Measurements from ENCODE around the gene LIME1. TPM values are rescaled to one million over a fixed set of nuclear protein-coding genes. Genes with fewer than 3 reads are reported as not detected.

LIME1 gene
- total RNA-seq, 1 experiment from 2014 or later: 27.4 TPM

GRCh38 chr20:63690898-63691710, 45.4 kb upstream of the LIME1 start:
- peak overlapping the region; percentile 59; the same call in 1 of the 2 replicates for H3K27ac ChIP-seq (ENCODE audit: low read depth, low read length)
- H3K4me3 ChIP-seq (replicated peaks in 1 of 2; ENCODE audit: low read depth in 1 of 2, low read length in 2 of 2): no peak overlapping the region
- H3K79me2 ChIP-seq (ENCODE audit: insufficient read depth, low read length): no peaks in the 10 kb centered on the region; the same call in 1 of the 2 replicates
- no peaks in the 10 kb centered on the region for H3K27me3 ChIP-seq (ENCODE audit: insufficient read depth, low read length)
- no peak overlapping the region for H3K4me2 ChIP-seq (ENCODE audit: low read length)
- ChIA-PET CTCF (no interaction called here), POLR2A (interaction anchor here (1.8 kb wide), 1 partner anchor 9 kb away, joined by 7 read pairs; no protein-coding TSS in a partner anchor), RAD21 (ENCODE audit: low non-redundant PET in 1 of 2, low total read pairs in 2 of 2, uncharacterized antibody in 2 of 2, unreplicated experiment in 2 of 2) (no interaction called here)
- no peaks in the 10 kb centered on the region for H4K20me1 ChIP-seq (ENCODE audit: insufficient read depth)
- no peak for ATAC-seq
- TF ChIP-seq YY1 (IDR thresholded peaks at IDR 0.05; ENCODE audit: extremely low read depth, insufficient replicate concordance, low read depth, low read length): no peak
- TF ChIP-seq REST (IDR thresholded peaks at IDR 0.05; ENCODE audit: low read depth): no peak
- TF ChIP-seq POLR2AphosphoS5 (IDR thresholded peaks at IDR 0.05; ENCODE audit: low read depth, low read length): peak; percentile 18
- H2AFZ ChIP-seq (ENCODE audit: low read depth, low read length, poor library complexity, severe bottlenecking): no peak overlapping the region
- no peak for DNase-seq (ENCODE audit: low read depth, low spot score)
- peaks cover 0 to 10% of the 10 kb centered on the region in 2 experiments; a peak in 1 of 4 replicates for H3K36me3 ChIP-seq (ENCODE audit: control insufficient read depth in 1 of 2, insufficient read depth in 2 of 2, low read length in 2 of 2)
- no peaks in the 10 kb centered on the region for H3K9me2 ChIP-seq (ENCODE audit: insufficient read depth)
- H3K9me3 ChIP-seq (ENCODE audit: control insufficient read depth in 1 of 2, insufficient read depth in 1 of 2, low read depth in 1 of 2, low read length in 2 of 2): no peaks in the 10 kb centered on the region
- BruUV-seq (replicated peaks): no TSS peak
- H3K4me1 ChIP-seq (ENCODE audit: control insufficient read depth in 1 of 2, insufficient read depth in 2 of 2, low read length in 2 of 2): peaks cover 25 to 65% of the 10 kb centered on the region in 2 experiments
- intact Hi-C loops (cut with micrococcal nuclease): no loop called here
- no peak overlapping the region for H3K9ac ChIP-seq (ENCODE audit: low read length)
